GM21367 (cell line): ENCODE data around the gene LY6G6D.

Experiments used
- ATAC-seq: cut with Tn5 transposase; IDR thresholded peaks from one replicate; pipeline ENCODE4 v1.9.1; 2021; ENCODE audit not compliant: unreplicated experiment

Gene LY6G6D

GRCh38 chr6:31762356-31762755 lies 47.2 kb downstream of the LY6G6D start, which contains the start of gene SAPCD1:
Gene SAPCD1 (plus strand): TSS chr6:31762656. CDS start chr6:31763055, 399 bp downstream.
- no peak for ATAC-seq

- no peak for ATAC-seq
Observed at GRCh38 chr6:31762878-31763618, 47.9 kb downstream of the LY6G6D start.

GRCh38 chr6:31763619-31763940 lies 48.4 kb downstream of the LY6G6D start:
- no peak for ATAC-seq

- ATAC-seq: no peak
Observed at GRCh38 chr6:31764198-31764597, 49.0 kb downstream of the LY6G6D start.

GRCh38 chr6:31765559-31765909 lies 50.4 kb downstream of the LY6G6D start:
- ATAC-seq: no peak

GRCh38 chr6:31765910-31766794 lies 51.0 kb downstream of the LY6G6D start:
- no peak for ATAC-seq

- ATAC-seq: no peak
Observed at GRCh38 chr6:31767096-31767645, 52.0 kb downstream of the LY6G6D start.
